Neural cell (in vitro differentiated cells): ENCODE results near the gene VPS41. TPM values are rescaled to one million over a fixed set of nuclear protein-coding genes. Genes with fewer than 3 reads are reported as not detected.

Source experiments
- H2AFZ ChIP-seq: fragments of 200-600, 300-800 bp; sonication (generic), shearing (Covaris generic); 2 replicates; pipeline ENCODE4 v1.6.0; 2014; ENCODE audit warnings: low read depth, mild to moderate bottlenecking, antibody characterized with exemption, low read length, moderate library complexity
- H3F3A ChIP-seq: fragments of 200-600 bp; shearing (Covaris generic); 2 replicates; pipeline ENCODE4 v1.6.1; 2016; ENCODE audit warnings: mild to moderate bottlenecking, moderate library complexity, mixed read lengths, antibody characterized with exemption, low read length; ENCODE audit not compliant: insufficient read depth, poor library complexity, severe bottlenecking
- H3K27ac ChIP-seq: fragments of 200-600, 300-800 bp; sonication (generic), shearing (Covaris generic); 2 replicates; pipeline ENCODE4 v1.5.1; 2014; ENCODE audit warnings: mild to moderate bottlenecking, low read length, moderate library complexity
- H3K27me3 ChIP-seq: fragments of 300-800, 200-600 bp; sonication (generic), shearing (Covaris generic); 2 replicates; pipeline ENCODE4 v1.6.0; 2014; ENCODE audit warnings: mild to moderate bottlenecking, low read depth, low read length, moderate library complexity; ENCODE audit not compliant: insufficient read depth
- H3K36me3 ChIP-seq: fragments of 300-800, 200-600 bp; sonication (generic), shearing (Covaris generic); 2 replicates; pipeline ENCODE4 v1.5.1; 2014; ENCODE audit warnings: mild to moderate bottlenecking, antibody characterized with exemption, low read length, moderate library complexity; ENCODE audit not compliant: insufficient read depth
- H3K4me2 ChIP-seq: fragments of 300-800, 200-600 bp; sonication (generic), shearing (Covaris generic); 2 replicates; pipeline ENCODE4 v1.6.0; 2014; ENCODE audit warnings: mild to moderate bottlenecking, low read length
- H3K4me3 ChIP-seq: fragments of 300-800, 200-600 bp; sonication (generic), shearing (Covaris generic); 2 replicates; pipeline ENCODE4 v1.5.1; 2014; ENCODE audit warnings: mild to moderate bottlenecking, low read length, moderate library complexity
- H3K79me2 ChIP-seq: fragments of 200-600 bp; shearing (Covaris generic); replicated peaks from 2 replicates; pipeline ENCODE4 v1.6.0; 2014; ENCODE audit warnings: mild to moderate bottlenecking, low read length, moderate library complexity; ENCODE audit not compliant: insufficient read depth
- H3K9ac ChIP-seq: fragments of 300-800, 200-600 bp; sonication (generic), shearing (Covaris generic); 2 replicates; pipeline ENCODE4 v1.6.1; 2016; ENCODE audit warnings: mild to moderate bottlenecking, low read length, mixed read lengths
- H3K9me2 ChIP-seq: fragments of 200-600 bp; shearing (Covaris generic); 2 replicates; pipeline ENCODE4 v1.6.1; 2016; ENCODE audit warnings: mild to moderate bottlenecking, low read length, mixed read lengths; ENCODE audit not compliant: insufficient read depth
- H3K9me3 ChIP-seq: fragments of 200-600, 300-800 bp; sonication (generic), shearing (Covaris generic); 2 replicates; pipeline ENCODE4 v1.6.1; 2016; ENCODE audit warnings: mild to moderate bottlenecking, mixed run types, low read length, moderate library complexity, mixed read lengths
- H4K20me1 ChIP-seq: fragments of 200-600 bp; shearing (Covaris generic); 2 replicates; pipeline ENCODE4 v1.6.1; 2016; ENCODE audit warnings: mild to moderate bottlenecking, mixed run types; ENCODE audit not compliant: insufficient read depth
- CTCF ChIP-seq: fragments of 450-650 bp; IDR thresholded peaks from 2 replicates; pipeline ENCODE4 v1.5.1; 2014; ENCODE audit warnings: antibody characterized with exemption, mild to moderate bottlenecking, moderate library complexity; ENCODE audit not compliant: poor library complexity, severe bottlenecking
- EP300 ChIP-seq: fragments of 450-650 bp; conservative IDR thresholded peaks from 2 replicates; pipeline ENCODE4 v1.6.1; 2014; ENCODE audit warnings: antibody characterized with exemption, mild to moderate bottlenecking, moderate library complexity; ENCODE audit not compliant: poor library complexity, severe bottlenecking
- EZH2 ChIP-seq: fragments of 200-600, 300-800 bp; shearing (Covaris generic), sonication (generic); IDR thresholded peaks from 2 replicates; pipeline ENCODE4 v1.6.1; 2014; ENCODE audit warnings: antibody characterized with exemption, low read length, borderline replicate concordance, mild to moderate bottlenecking; ENCODE audit not compliant: insufficient read depth, poor library complexity, severe bottlenecking
- MXI1 ChIP-seq: fragments of 450-650 bp; conservative IDR thresholded peaks from 2 replicates; pipeline ENCODE4 v1.6.1; 2014; ENCODE audit warnings: antibody characterized with exemption, mild to moderate bottlenecking; ENCODE audit not compliant: poor library complexity, severe bottlenecking
- POLR2AphosphoS5 ChIP-seq: IDR thresholded peaks from 2 replicates; pipeline ENCODE4 v1.6.1; 2012
- RAD21 ChIP-seq: fragments of 450-650 bp; conservative IDR thresholded peaks from 2 replicates; pipeline ENCODE4 v1.6.1; 2014; ENCODE audit warnings: antibody characterized with exemption, mild to moderate bottlenecking, moderate library complexity
- REST ChIP-seq: IDR thresholded peaks from 2 replicates; pipeline ENCODE4 v1.6.1; 2012; ENCODE audit warnings: borderline replicate concordance
- SMC3 ChIP-seq: fragments of 450-650 bp; conservative IDR thresholded peaks from 2 replicates; pipeline ENCODE4 v1.6.1; 2014; ENCODE audit warnings: antibody characterized with exemption, mild to moderate bottlenecking, moderate library complexity; ENCODE audit not compliant: poor library complexity
- TAF1 ChIP-seq: IDR thresholded peaks from 2 replicates; pipeline ENCODE4 v1.6.1; 2012; ENCODE audit warnings: low read depth
- polyA plus RNA-seq: library from polyadenylated mRNA; depleted of rRNA; stranded (reverse); fragments of >200 nt; gene quantifications from 2 replicates; pipeline ENCODE4 v1.2.3, GENCODE V29; 2014

Gene VPS41
- polyA plus RNA-seq, 1 donor from 2014 or later = 64.0 TPM

- no peaks in the 10 kb centered on the region for H4K20me1 ChIP-seq
- no peaks in the 10 kb centered on the region for H3K9me2 ChIP-seq
- no peaks in the 10 kb centered on the region for H3K27me3 ChIP-seq
- no peak overlapping the region for H3K9ac ChIP-seq
- H3F3A ChIP-seq = no peaks in the 10 kb centered on the region
- H3K4me2 ChIP-seq = no peak overlapping the region
- no peak overlapping the region for H3K27ac ChIP-seq
- no peak overlapping the region for H2AFZ ChIP-seq
- TF ChIP-seq MXI1 (no peak), RAD21 (no peak), TAF1 (no peak), POLR2AphosphoS5 (no peak), EP300 (no peak), CTCF (no peak), REST (no peak), SMC3 (no peak), EZH2 (no peak)
- H3K9me3 ChIP-seq = peaks cover 4% of the 10 kb centered on the region
- H3K4me3 ChIP-seq = no peak overlapping the region
- H3K79me2 ChIP-seq = no peaks in the 10 kb centered on the region
- H3K36me3 ChIP-seq = no peaks in the 10 kb centered on the region
These were observed 86.4 kb downstream of the VPS41 start for GRCh38 chr7:38822549-38822948.

- no peaks in the 10 kb centered on the region for H3K27me3 ChIP-seq
- no peak overlapping the region for H3K4me2 ChIP-seq
- no peaks in the 10 kb centered on the region for H3F3A ChIP-seq
- H3K9me2 ChIP-seq = no peaks in the 10 kb centered on the region
- no peak overlapping the region for H3K9ac ChIP-seq
- no peak for TF ChIP-seq MXI1
- no peak for TF ChIP-seq POLR2AphosphoS5
- no peak for TF ChIP-seq TAF1
- no peak for TF ChIP-seq RAD21
- TF ChIP-seq CTCF = no peak
- TF ChIP-seq EP300 = no peak
- no peak for TF ChIP-seq SMC3
- no peak for TF ChIP-seq EZH2
- TF ChIP-seq REST = no peak
- H3K36me3 ChIP-seq = no peaks in the 10 kb centered on the region
- no peak overlapping the region for H3K4me3 ChIP-seq
- no peaks in the 10 kb centered on the region for H3K79me2 ChIP-seq
- H3K27ac ChIP-seq = no peak overlapping the region
- H4K20me1 ChIP-seq = no peaks in the 10 kb centered on the region
- no peak overlapping the region for H2AFZ ChIP-seq
- H3K9me3 ChIP-seq = peaks cover 4% of the 10 kb centered on the region
These were observed 88.4 kb downstream of the VPS41 start for GRCh38 chr7:38820571-38820970.
